ENCODE measurements around the gene MYEOV.

Gene MYEOV

DNA sequence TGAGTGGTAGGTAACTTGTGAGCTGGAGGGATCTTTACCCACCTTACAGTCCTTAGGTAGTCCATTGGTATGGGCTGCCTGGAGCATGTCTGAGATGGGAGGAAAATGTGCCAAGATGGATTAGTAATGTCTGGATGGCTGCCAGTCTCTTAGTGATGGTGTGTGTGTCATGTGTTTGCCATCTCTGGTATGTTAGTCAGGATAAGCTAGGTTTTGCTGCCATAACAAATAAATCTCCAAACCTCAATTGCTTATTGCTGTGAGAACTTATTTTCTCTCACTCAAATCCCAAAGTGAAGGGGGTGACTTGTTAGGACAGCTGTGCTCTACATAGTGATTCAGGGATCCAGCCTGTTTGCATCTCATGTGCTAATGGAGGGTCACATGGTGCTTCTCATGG, 40.9 kb upstream of the MYEOV start:
- Histone ChIP-seq H3K27me3 (ENCODE audit: control insufficient read depth, insufficient read depth, low read length, poor library complexity, severe bottlenecking) (no peaks in the 10 kb centered on the region), H3K4me1 (ENCODE audit: control insufficient read depth, insufficient read depth, low read length) (peaks cover 7% of the 10 kb centered on the region), H3K27ac (ENCODE audit: insufficient read depth, low read depth, low read length, poor library complexity, severe bottlenecking) (no peak overlapping the region), H3K9me3 (ENCODE audit: control insufficient read depth, low read length) (no peaks in the 10 kb centered on the region), H3K36me3 (ENCODE audit: control insufficient read depth, insufficient read depth, low read length) (no peaks in the 10 kb centered on the region), H3K4me3 (ENCODE audit: insufficient read depth, low read depth, low read length) (no peak overlapping the region)

- no peak overlapping the region for H3K4me3 ChIP-seq (ENCODE audit: insufficient read depth, low read depth, low read length)
- H3K9me3 ChIP-seq (ENCODE audit: control insufficient read depth, low read length), result peaks cover 3% of the 10 kb centered on the region
- 84 to 90% methylated on average over 5 of the region's 5 CpGs for WGBS, 2 experiments
- H3K4me1 ChIP-seq (ENCODE audit: control insufficient read depth, insufficient read depth, low read length), result no peaks in the 10 kb centered on the region
- H3K27me3 ChIP-seq (ENCODE audit: control insufficient read depth, insufficient read depth, low read length, poor library complexity, severe bottlenecking), result no peaks in the 10 kb centered on the region
- H3K36me3 ChIP-seq (ENCODE audit: control insufficient read depth, insufficient read depth, low read length), result no peaks in the 10 kb centered on the region
- no peak overlapping the region for H3K27ac ChIP-seq (ENCODE audit: insufficient read depth, low read depth, low read length, poor library complexity, severe bottlenecking)
Observed at GRCh38 chr11:69257134-69257533, 36.8 kb upstream of the MYEOV start.

DNA sequence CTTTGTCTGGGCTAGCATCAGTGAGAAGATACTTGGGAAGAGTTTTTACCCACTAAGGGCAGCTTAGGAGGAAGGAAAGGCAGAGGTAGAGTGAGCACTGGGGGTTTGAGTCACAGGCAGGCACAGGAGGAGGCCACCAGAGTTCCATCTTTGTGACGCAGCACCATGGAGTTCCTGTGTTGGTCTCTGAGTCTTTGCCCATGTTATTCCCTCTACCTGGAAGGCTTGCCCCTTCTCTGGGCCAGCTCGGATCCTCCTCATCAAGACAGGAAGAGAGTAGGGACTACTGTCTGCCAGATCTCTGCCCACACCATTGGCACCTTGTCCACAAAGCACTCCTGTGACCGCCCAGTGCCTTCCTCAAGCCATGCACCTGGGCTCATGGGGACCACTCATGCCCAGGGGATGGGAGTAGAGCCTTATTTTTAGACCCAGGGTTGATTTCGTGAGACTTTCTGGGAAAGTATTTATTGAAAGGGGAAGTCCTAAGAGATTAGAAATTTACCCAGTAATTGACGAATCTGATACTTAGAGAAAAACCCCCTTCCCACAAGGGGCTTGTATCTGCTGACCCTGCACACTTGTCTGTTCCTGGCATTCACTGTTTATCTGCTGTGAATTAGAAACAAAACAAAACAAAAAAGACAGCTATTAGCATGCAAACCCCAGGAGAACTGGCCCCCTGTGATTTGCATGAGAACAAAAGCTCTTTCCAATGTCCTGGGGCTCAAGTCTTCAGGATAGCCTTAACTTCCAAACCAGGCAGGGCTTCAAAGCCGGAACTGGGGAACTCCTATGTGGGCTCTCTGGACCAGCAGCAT, 35.9 kb upstream of the MYEOV start:
- Histone ChIP-seq H3K4me1 (ENCODE audit: control insufficient read depth, insufficient read depth, low read length) (no peaks in the 10 kb centered on the region), H3K9me3 (ENCODE audit: control insufficient read depth, low read length) (peaks cover 3% of the 10 kb centered on the region), H3K36me3 (ENCODE audit: control insufficient read depth, insufficient read depth, low read length) (no peaks in the 10 kb centered on the region), H3K27ac (ENCODE audit: insufficient read depth, low read depth, low read length, poor library complexity, severe bottlenecking) (no peak overlapping the region), H3K4me3 (ENCODE audit: insufficient read depth, low read depth, low read length) (no peak overlapping the region), H3K27me3 (ENCODE audit: control insufficient read depth, insufficient read depth, low read length, poor library complexity, severe bottlenecking) (no peaks in the 10 kb centered on the region)
- WGBS, 2 experiments, result 48 to 55% methylated on average over 6 of the region's 6 CpGs

GRCh38 chr11:69259096-69259495, 34.9 kb upstream of the MYEOV start:
- 70 to 78% methylated on average over 1 of the region's 2 CpGs for WGBS, 2 experiments
- Histone ChIP-seq H3K4me1 (ENCODE audit: control insufficient read depth, insufficient read depth, low read length) (no peaks in the 10 kb centered on the region), H3K4me3 (ENCODE audit: insufficient read depth, low read depth, low read length) (no peak overlapping the region), H3K27me3 (ENCODE audit: control insufficient read depth, insufficient read depth, low read length, poor library complexity, severe bottlenecking) (no peaks in the 10 kb centered on the region), H3K27ac (ENCODE audit: insufficient read depth, low read depth, low read length, poor library complexity, severe bottlenecking) (no peak overlapping the region), H3K36me3 (ENCODE audit: control insufficient read depth, insufficient read depth, low read length) (no peaks in the 10 kb centered on the region), H3K9me3 (ENCODE audit: control insufficient read depth, low read length) (peaks cover 3% of the 10 kb centered on the region)

DNA sequence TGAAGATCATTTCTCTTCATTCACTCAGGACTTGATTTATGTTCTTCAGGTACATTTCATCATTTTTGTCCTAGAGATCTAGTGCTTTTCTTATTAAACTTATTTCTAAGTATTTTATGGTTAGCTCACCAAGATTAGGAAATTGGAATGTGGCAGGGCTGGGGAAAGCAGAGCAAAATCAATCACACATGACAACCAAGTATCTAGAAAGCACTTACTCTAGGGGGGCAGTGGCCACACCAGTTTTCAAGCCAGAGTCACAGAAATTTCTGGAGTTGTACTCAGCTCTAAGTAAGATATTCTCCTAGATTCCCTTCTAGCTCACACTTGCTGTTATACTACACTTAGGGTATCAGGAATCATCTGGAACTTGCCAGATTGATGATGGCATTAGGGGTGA, 33.3 kb upstream of the MYEOV start:
- Histone ChIP-seq H3K36me3 (ENCODE audit: control insufficient read depth, insufficient read depth, low read length) (no peaks in the 10 kb centered on the region), H3K4me1 (ENCODE audit: control insufficient read depth, insufficient read depth, low read length) (no peaks in the 10 kb centered on the region), H3K27me3 (ENCODE audit: control insufficient read depth, insufficient read depth, low read length, poor library complexity, severe bottlenecking) (no peaks in the 10 kb centered on the region), H3K9me3 (ENCODE audit: control insufficient read depth, low read length) (peaks cover 3% of the 10 kb centered on the region), H3K27ac (ENCODE audit: insufficient read depth, low read depth, low read length, poor library complexity, severe bottlenecking) (no peak overlapping the region), H3K4me3 (ENCODE audit: insufficient read depth, low read depth, low read length) (no peak overlapping the region)

DNA sequence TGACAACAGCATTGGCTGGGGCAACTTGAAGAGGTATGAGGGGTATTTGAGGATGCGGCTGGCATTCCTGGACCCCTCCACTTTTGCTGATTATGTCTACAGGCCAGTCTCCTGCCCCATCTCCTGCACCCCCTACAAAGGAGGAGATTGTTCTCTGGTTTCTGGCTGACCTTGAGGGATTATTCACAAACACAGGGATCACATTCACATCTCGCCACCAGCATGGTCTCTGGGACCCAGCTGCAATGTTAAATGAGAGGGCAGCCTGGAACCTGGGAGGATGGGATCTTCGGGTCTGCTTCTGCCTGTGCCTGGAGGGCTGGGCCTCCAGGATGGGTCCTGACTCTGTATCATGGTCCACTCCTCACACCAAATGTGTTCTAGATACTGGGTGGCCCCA, 32.8 kb upstream of the MYEOV start:
- Histone ChIP-seq H3K27me3 (ENCODE audit: control insufficient read depth, insufficient read depth, low read length, poor library complexity, severe bottlenecking) (no peaks in the 10 kb centered on the region), H3K36me3 (ENCODE audit: control insufficient read depth, insufficient read depth, low read length) (no peaks in the 10 kb centered on the region), H3K27ac (ENCODE audit: insufficient read depth, low read depth, low read length, poor library complexity, severe bottlenecking) (no peak overlapping the region), H3K4me1 (ENCODE audit: control insufficient read depth, insufficient read depth, low read length) (no peaks in the 10 kb centered on the region), H3K4me3 (ENCODE audit: insufficient read depth, low read depth, low read length) (no peak overlapping the region), H3K9me3 (ENCODE audit: control insufficient read depth, low read length) (peaks cover 3% of the 10 kb centered on the region)
- 87 to 99% methylated on average over 3 of the region's 3 CpGs for WGBS, 2 experiments

DNA sequence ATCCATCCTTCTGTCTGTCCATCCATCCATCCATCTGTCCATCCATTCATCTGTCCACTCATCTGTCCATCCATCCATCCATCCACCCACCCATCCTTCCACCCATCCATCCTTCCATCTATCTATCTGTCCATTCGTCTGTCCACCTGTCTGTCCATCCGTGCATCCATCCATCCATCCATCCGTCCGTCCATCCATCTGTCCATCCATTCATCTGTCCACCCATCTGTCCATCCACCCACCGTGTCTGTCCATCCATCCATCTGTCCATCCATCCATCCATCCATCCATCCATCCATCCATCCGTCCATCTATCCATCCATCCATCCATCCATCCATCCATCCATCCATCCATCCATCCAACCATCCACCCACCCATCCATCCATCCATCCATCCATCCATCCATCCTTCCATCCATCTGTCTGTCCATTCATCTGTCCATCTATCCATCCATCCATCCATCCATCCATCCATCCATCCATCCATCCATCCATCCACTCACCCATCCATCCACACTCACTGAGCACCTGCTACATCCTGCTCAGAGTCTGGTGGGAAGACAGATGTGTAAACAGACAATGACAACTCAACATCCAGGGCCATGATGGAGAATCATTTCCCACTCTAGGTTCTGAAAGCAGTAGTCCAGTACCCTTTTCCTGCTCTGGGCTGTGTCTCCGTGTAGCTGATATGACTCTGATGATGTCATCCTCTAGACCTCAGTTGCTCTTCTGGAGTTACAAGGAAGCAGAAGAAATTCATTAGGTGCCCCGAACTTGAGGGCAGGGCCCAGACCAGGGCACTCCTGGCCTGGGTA, 30.8 kb upstream of the MYEOV start:
- WGBS, 2 experiments, result 90 to 93% methylated on average over 7 of the region's 8 CpGs
- Histone ChIP-seq H3K36me3 (ENCODE audit: control insufficient read depth, insufficient read depth, low read length) (no peaks in the 10 kb centered on the region), H3K4me1 (ENCODE audit: control insufficient read depth, insufficient read depth, low read length) (peaks cover 4% of the 10 kb centered on the region), H3K9me3 (ENCODE audit: control insufficient read depth, low read length) (peaks cover 3% of the 10 kb centered on the region), H3K27ac (ENCODE audit: insufficient read depth, low read depth, low read length, poor library complexity, severe bottlenecking) (no peak overlapping the region), H3K4me3 (ENCODE audit: insufficient read depth, low read depth, low read length) (no peak overlapping the region), H3K27me3 (ENCODE audit: control insufficient read depth, insufficient read depth, low read length, poor library complexity, severe bottlenecking) (no peaks in the 10 kb centered on the region)

GRCh38 chr11:69263736-69264052, 30.3 kb upstream of the MYEOV start:
- peaks cover 8% of the 10 kb centered on the region for H3K4me1 ChIP-seq (ENCODE audit: control insufficient read depth, insufficient read depth, low read length)
- no peaks in the 10 kb centered on the region for H3K36me3 ChIP-seq (ENCODE audit: control insufficient read depth, insufficient read depth, low read length)
- no peaks in the 10 kb centered on the region for H3K27me3 ChIP-seq (ENCODE audit: control insufficient read depth, insufficient read depth, low read length, poor library complexity, severe bottlenecking)
- 92 to 96% methylated on average over 3 of the region's 3 CpGs for WGBS, 2 experiments
- no peak overlapping the region for H3K27ac ChIP-seq (ENCODE audit: insufficient read depth, low read depth, low read length, poor library complexity, severe bottlenecking)
- H3K9me3 ChIP-seq (ENCODE audit: control insufficient read depth, low read length), result peaks cover 3% of the 10 kb centered on the region
- H3K4me3 ChIP-seq (ENCODE audit: insufficient read depth, low read depth, low read length), result no peak overlapping the region

GRCh38 chr11:69264486-69264885, 29.5 kb upstream of the MYEOV start:
- Histone ChIP-seq H3K9me3 (ENCODE audit: control insufficient read depth, low read length) (peaks cover 3% of the 10 kb centered on the region), H3K36me3 (ENCODE audit: control insufficient read depth, insufficient read depth, low read length) (no peaks in the 10 kb centered on the region), H3K27ac (ENCODE audit: insufficient read depth, low read depth, low read length, poor library complexity, severe bottlenecking) (no peak overlapping the region), H3K4me1 (ENCODE audit: control insufficient read depth, insufficient read depth, low read length) (peaks cover 10% of the 10 kb centered on the region), H3K4me3 (ENCODE audit: insufficient read depth, low read depth, low read length) (no peak overlapping the region), H3K27me3 (ENCODE audit: control insufficient read depth, insufficient read depth, low read length, poor library complexity, severe bottlenecking) (no peaks in the 10 kb centered on the region)
- 87 to 90% methylated on average over 4 of the region's 4 CpGs for WGBS, 2 experiments

DNA sequence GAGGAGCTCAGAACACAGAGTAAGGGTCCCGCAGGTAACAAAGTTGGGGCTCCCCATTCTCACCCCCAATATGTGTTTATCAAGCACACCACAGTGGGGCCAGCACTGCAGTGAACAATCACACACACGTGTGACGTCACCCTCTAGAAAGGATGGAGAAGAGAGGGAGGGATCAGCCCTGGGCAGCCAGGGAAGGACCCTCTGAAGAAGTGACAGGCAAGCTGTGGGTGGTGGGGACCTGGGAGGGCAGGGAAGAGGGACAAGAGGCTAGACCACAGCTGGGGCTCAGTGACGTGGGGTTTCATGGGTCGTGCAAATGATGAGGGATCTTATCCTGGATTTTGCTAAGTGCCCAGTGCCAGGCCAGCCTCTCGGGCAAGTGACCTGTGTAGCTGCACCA, 28.7 kb upstream of the MYEOV start:
- Histone ChIP-seq H3K9me3 (ENCODE audit: control insufficient read depth, low read length) (peaks cover 1% of the 10 kb centered on the region), H3K4me3 (ENCODE audit: insufficient read depth, low read depth, low read length) (no peak overlapping the region), H3K36me3 (ENCODE audit: control insufficient read depth, insufficient read depth, low read length) (no peaks in the 10 kb centered on the region), H3K27me3 (ENCODE audit: control insufficient read depth, insufficient read depth, low read length, poor library complexity, severe bottlenecking) (no peaks in the 10 kb centered on the region), H3K4me1 (ENCODE audit: control insufficient read depth, insufficient read depth, low read length) (peaks cover 10% of the 10 kb centered on the region), H3K27ac (ENCODE audit: insufficient read depth, low read depth, low read length, poor library complexity, severe bottlenecking) (no peak overlapping the region)
- 89 to 92% methylated on average over 6 of the region's 6 CpGs for WGBS, 2 experiments

All from ectodermal cell (in vitro differentiated cells).